ENCODE measurements around the gene NBEAL2. TPM values are rescaled to one million over a fixed set of nuclear protein-coding genes. Genes with fewer than 3 reads are reported as not detected.
A peak's percentile ranks its signal among the peaks of the same experiment; 100 is the strongest.

NBEAL2 gene
- total RNA-seq, 1 donor from 2014 or later, result 12.6 TPM

DNA sequence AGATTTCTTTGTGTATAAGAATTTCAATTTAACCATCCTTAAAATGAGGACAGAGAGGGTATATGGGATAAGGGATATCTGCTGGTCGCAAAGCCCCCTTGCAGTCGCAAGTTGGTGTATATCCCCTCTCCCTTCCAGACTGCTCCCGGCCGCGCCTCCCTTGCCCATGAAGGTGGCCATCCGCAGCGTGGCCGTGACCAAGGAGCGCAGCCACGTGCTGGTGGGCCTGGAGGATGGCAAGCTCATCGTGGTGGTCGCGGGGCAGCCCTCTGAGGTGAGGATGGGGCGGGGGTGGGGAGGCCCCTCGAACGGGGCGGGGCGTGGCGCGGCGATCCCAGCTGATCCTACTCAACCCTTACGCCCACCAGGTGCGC, 29.4 kb downstream of the NBEAL2 start:
- intact Hi-C loops (cut with micrococcal nuclease), result no loop called here
- Histone ChIP-seq H3K4me3 (peak overlapping the region; percentile 75), H3K27ac (replicated peaks) (peak overlapping the region; percentile 90), H3K27me3 (ENCODE audit: low read depth) (no peaks in the 10 kb centered on the region), H3K36me3 (peaks cover 23% of the 10 kb centered on the region), H3K4me1 (peaks cover 25% of the 10 kb centered on the region), H3K9me3 (replicated peaks) (no peaks in the 10 kb centered on the region)
- TF ChIP-seq, protein P1, sequence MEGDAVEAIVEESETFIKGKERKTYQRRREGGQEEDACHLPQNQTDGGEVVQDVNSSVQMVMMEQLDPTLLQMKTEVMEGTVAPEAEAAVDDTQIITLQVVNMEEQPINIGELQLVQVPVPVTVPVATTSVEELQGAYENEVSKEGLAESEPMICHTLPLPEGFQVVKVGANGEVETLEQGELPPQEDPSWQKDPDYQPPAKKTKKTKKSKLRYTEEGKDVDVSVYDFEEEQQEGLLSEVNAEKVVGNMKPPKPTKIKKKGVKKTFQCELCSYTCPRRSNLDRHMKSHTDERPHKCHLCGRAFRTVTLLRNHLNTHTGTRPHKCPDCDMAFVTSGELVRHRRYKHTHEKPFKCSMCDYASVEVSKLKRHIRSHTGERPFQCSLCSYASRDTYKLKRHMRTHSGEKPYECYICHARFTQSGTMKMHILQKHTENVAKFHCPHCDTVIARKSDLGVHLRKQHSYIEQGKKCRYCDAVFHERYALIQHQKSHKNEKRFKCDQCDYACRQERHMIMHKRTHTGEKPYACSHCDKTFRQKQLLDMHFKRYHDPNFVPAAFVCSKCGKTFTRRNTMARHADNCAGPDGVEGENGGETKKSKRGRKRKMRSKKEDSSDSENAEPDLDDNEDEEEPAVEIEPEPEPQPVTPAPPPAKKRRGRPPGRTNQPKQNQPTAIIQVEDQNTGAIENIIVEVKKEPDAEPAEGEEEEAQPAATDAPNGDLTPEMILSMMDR (IDR thresholded peaks at IDR 0.05; ENCODE audit: borderline replicate concordance), result no peak
- no peak for DNase-seq

DNA sequence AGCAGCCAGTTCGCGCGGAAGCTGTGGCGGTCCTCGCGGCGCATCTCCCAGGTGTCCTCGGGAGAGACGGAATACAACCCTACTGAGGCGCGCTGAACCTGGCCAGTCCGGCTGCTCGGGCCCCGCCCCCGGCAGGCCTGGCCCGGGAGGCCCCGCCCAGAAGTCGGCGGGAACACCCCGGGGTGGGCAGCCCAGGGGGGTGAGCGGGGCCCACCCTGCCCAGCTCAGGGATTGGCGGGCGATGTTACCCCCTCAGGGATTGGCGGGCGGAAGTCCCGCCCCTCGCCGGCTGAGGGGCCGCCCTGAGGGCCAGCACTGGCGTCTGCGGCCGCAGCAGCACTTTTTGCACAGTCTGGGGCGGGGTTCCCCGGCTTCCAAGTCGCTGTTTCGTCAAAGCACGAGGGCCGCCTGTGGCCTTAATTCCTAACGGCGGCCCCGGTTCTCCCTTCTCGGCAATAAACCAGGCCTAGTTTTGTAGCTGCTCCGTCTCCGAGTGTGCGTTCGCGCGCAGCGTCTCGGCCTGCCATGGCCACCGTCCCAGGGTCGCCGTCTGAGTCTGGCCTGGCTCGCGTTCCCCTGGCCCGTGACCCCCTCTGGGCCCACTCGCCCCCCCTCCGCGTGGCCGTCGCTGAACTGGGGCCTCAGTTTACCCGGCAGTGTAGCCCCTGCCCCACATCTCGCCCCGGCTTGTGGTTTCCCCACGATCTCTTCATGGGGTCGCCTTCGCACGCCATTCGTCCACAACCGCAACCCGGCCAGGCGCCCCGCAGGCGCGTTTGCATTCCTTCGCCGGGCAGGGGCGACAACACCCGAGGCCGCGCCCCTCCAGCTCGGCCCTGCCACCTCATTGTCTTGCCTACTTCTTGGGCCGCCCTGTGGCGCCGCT, 30.0 kb downstream of the NBEAL2 start:
- Histone ChIP-seq H3K36me3 (peaks cover 16% of the 10 kb centered on the region), H3K27ac (replicated peaks) (peak overlapping the region; percentile 90), H3K4me3 (peak overlapping the region; percentile 75), H3K9me3 (replicated peaks) (no peaks in the 10 kb centered on the region), H3K27me3 (ENCODE audit: low read depth) (no peaks in the 10 kb centered on the region), H3K4me1 (peaks cover 25% of the 10 kb centered on the region)
- intact Hi-C loops (cut with micrococcal nuclease), result no loop called here
- peak; percentile 90 for DNase-seq
- TF ChIP-seq, protein P1 (IDR thresholded peaks at IDR 0.05; ENCODE audit: borderline replicate concordance), result no peak

DNA sequence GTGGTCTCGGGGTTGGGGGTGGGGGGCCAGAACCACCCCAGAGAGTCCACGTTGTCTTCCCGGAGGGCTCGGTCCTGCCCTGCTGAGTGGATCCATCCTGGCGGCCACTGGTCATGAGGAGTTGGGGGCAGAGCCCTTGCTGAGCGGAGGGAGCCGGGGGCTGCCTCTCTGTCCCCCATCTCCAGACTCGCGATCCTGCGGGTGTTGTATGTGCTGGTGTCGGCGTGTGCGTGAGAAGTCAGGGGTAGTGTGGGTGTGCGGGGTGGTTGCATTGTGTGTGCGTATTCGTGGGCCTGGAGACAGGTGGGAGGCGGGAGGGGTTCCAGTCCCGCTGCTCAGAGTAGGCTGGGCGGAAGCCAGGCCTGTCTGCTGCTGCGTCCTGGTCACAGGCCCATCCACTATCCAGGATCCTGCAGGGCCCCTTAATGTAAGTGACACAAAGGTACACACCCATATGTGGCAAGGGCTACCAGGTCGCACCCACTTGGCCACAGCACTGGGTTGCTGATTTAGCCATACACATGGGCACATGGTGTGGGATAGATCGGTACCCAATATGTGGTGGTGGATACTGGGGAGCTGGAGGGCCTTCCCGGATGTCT, 30.7 kb downstream of the NBEAL2 start:
- intact Hi-C loops (cut with micrococcal nuclease), result no loop called here
- H3K27ac ChIP-seq (replicated peaks), result peak overlapping the region; percentile 90
- H3K27me3 ChIP-seq (ENCODE audit: low read depth), result no peaks in the 10 kb centered on the region
- H3K36me3 ChIP-seq, result peaks cover 12% of the 10 kb centered on the region
- peak overlapping the region; percentile 75 for H3K4me3 ChIP-seq
- peaks cover 25% of the 10 kb centered on the region for H3K4me1 ChIP-seq
- DNase-seq, result peak; percentile 13
- TF ChIP-seq, protein P1 (IDR thresholded peaks at IDR 0.05; ENCODE audit: borderline replicate concordance), result no peak
- no peaks in the 10 kb centered on the region for H3K9me3 ChIP-seq (replicated peaks)

DNA sequence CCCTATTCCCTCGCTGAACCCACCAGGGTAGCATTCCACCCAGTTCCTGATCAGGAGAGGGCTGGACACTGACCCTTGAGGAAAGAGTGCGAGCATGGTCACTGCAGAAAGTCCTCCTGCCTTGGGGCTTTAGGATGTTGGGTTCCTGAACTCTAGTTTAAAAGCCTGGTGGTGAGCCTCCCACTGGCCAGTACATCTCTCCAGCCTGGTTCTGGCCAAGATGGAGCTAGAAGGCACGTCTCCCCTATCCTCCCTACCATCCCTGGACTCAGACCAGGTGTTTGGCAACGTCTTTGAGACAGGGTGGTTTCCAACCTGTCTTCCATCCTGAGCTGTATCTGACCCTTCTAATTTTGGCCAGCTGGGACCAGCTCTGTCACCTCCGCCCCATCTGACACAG, 31.4 kb downstream of the NBEAL2 start:
- TF ChIP-seq, protein P1 (IDR thresholded peaks at IDR 0.05; ENCODE audit: borderline replicate concordance), result no peak
- no peak overlapping the region for H3K27ac ChIP-seq (replicated peaks)

DNA sequence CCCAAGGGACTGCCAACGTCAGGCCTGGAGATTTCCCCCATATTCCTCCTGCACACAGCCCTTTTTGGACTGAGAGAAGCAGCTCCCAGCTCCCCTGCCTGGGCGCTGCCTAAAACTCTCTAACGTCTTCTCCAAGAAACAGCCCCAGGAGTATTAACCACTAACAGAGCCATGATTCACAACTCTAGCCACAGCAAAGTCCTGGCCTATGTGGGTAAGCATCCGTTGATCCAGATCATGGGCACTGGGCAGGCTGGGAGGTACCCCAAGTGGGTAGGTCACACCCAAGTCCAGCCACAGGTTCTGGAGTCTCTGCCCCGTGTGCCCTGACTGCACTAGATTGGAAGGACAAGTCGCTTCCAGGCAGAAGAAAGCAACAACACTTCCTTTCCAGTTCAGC, 31.9 kb downstream of the NBEAL2 start:
- Histone ChIP-seq H3K36me3 (peaks cover 7% of the 10 kb centered on the region), H3K4me3 (no peak overlapping the region), H3K27ac (replicated peaks) (no peak overlapping the region), H3K27me3 (ENCODE audit: low read depth) (no peaks in the 10 kb centered on the region), H3K4me1 (peaks cover 25% of the 10 kb centered on the region), H3K9me3 (replicated peaks) (no peaks in the 10 kb centered on the region)
- DNase-seq, result no peak
- intact Hi-C loops (cut with micrococcal nuclease), result no loop called here
- TF ChIP-seq, protein P1 (IDR thresholded peaks at IDR 0.05; ENCODE audit: borderline replicate concordance), result no peak

More for the DNA sequence above, 31.4 kb downstream of the NBEAL2 start:
- peaks cover 25% of the 10 kb centered on the region for H3K4me1 ChIP-seq
- peaks cover 7% of the 10 kb centered on the region for H3K36me3 ChIP-seq
- H3K9me3 ChIP-seq (replicated peaks), result no peaks in the 10 kb centered on the region
- intact Hi-C loops (cut with micrococcal nuclease), result no loop called here
- H3K4me3 ChIP-seq, result no peak overlapping the region
- no peak for DNase-seq
- H3K27me3 ChIP-seq (ENCODE audit: low read depth), result no peaks in the 10 kb centered on the region
